Cardiac fibroblast (primary cell): ENCODE data around the gene MED13L.
A peak's percentile ranks its signal among the peaks of the same experiment; 100 is the strongest.
"Not testable (repeated sequence)": the region's sequence is repeated elsewhere in the genome, so short reads cannot be mapped to it uniquely, and the experiment has no call there.

Experiments used
- DNase-seq, 2 donors: peaks; one replicate each; pipeline versions ENCODE4 v3.0.0 to v3.0.0-alpha.2; 2010; ENCODE audit warnings: low read depth in 2 of 2
- H3K4me3 ChIP-seq, 2 donors: replicated peaks in 1 of 2; 1 replicate in 1 of 2; 2 replicates in 1 of 2; pipeline ENCODE4 v1.5.1; 2011; ENCODE audit warnings: low read depth in 2 of 2, low read length in 2 of 2, mild to moderate bottlenecking in 2 of 2, moderate library complexity in 1 of 2
- CTCF ChIP-seq: IDR thresholded peaks from one replicate; pipeline ENCODE4 v1.5.1; 2011; ENCODE audit warnings: low read depth, mild to moderate bottlenecking, low read length, inconsistent platforms

MED13L gene

GRCh38 chr12:115983226-115983798 lies 294.2 kb downstream of the MED13L start:
- peak in 1 of 2 donors; percentile 22 for DNase-seq
- H3K4me3 ChIP-seq, result no peak overlapping the region
- TF ChIP-seq CTCF, result peak; percentile 31

- no peak for TF ChIP-seq CTCF
- no peak overlapping the region for H3K4me3 ChIP-seq
- no peak for DNase-seq
These were observed 297.2 kb downstream of the MED13L start for GRCh38 chr12:115980339-115980738.

- no peak overlapping the region for H3K4me3 ChIP-seq
- TF ChIP-seq CTCF, result no peak
- no peak for DNase-seq
These were observed 297.6 kb downstream of the MED13L start for GRCh38 chr12:115979851-115980250.

- no peak for TF ChIP-seq CTCF
- H3K4me3 ChIP-seq, result no peak overlapping the region
- peak; percentile 26 to 51 for DNase-seq
These were observed 298.1 kb downstream of the MED13L start for GRCh38 chr12:115979351-115979750.

- DNase-seq, H3K4me3 ChIP-seq: not testable (repeated sequence)
These were observed 300.7 kb downstream of the MED13L start for GRCh38 chr12:115976829-115977228.

GRCh38 chr12:115975411-115975810 lies 302.1 kb downstream of the MED13L start:
- H3K4me3 ChIP-seq, result no peak overlapping the region
- TF ChIP-seq CTCF, result no peak
- no peak for DNase-seq

- peak in 1 of 2 donors; percentile 10 for DNase-seq
- H3K4me3 ChIP-seq, result no peak overlapping the region
- no peak for TF ChIP-seq CTCF
These were observed 303.3 kb downstream of the MED13L start for GRCh38 chr12:115973968-115974724.
